GM18511 (cell line): ENCODE measurements around the gene BEND3.
"Not testable (repeated sequence)": the region's sequence is repeated elsewhere in the genome, so short reads cannot be mapped to it uniquely, and the experiment has no call there.

Experiments
- ATAC-seq: cut with Tn5 transposase; IDR thresholded peaks from one replicate; pipeline ENCODE4 v1.9.1; 2021; ENCODE audit warnings: mild to moderate bottlenecking, moderate library complexity; ENCODE audit not compliant: unreplicated experiment

The BEND3 gene

GRCh38 chr6:107045826-107046675 is 69.3 kb downstream of the BEND3 start:
- no peak for ATAC-seq

GRCh38 chr6:107033126-107033525 is 82.2 kb downstream of the BEND3 start:
- ATAC-seq = no peak

GRCh38 chr6:107032051-107032450 is 83.3 kb downstream of the BEND3 start:
- no peak for ATAC-seq

GRCh38 chr6:107030151-107030550 is 85.2 kb downstream of the BEND3 start:
- ATAC-seq = no peak

GRCh38 chr6:107026965-107027364 is 88.3 kb downstream of the BEND3 start:
- ATAC-seq = no peak

- ATAC-seq = no peak
Measured at GRCh38 chr6:107021446-107022185, 93.7 kb downstream of the BEND3 start.

- ATAC-seq = no peak
Measured at GRCh38 chr6:107020239-107020638, 95.1 kb downstream of the BEND3 start.

- not testable (repeated sequence) for ATAC-seq
Measured at GRCh38 chr6:107019628-107020027, 95.7 kb downstream of the BEND3 start.

GRCh38 chr6:107019047-107019446 is 96.3 kb downstream of the BEND3 start:
- ATAC-seq = no peak
